Osteoblast (primary cell): ENCODE results near the gene SP7. TPM values are rescaled to one million over a fixed set of nuclear protein-coding genes. Genes with fewer than 3 reads are reported as not detected.
A peak's percentile ranks its signal among the peaks of the same experiment; 100 is the strongest.

Experiments
- DNase-seq: peaks from one replicate; pipeline ENCODE4 v3.0.0; 2011; ENCODE audit warnings: low spot score, mixed read lengths; ENCODE audit not compliant: insufficient read length; ENCODE audit errors: missing footprints
- H2AFZ ChIP-seq: 2 replicates; pipeline ENCODE4 v1.6.0; 2011; ENCODE audit warnings: mild to moderate bottlenecking, low read length
- H3K27ac ChIP-seq: 2 replicates; pipeline ENCODE4 v1.5.1; 2011; ENCODE audit warnings: mild to moderate bottlenecking, low read depth, low read length, moderate library complexity
- H3K27me3 ChIP-seq: 2 replicates; pipeline ENCODE4 v1.6.0; 2012; ENCODE audit warnings: mild to moderate bottlenecking, control low read depth, inconsistent platforms, low read length, moderate library complexity; ENCODE audit not compliant: insufficient read depth
- H3K36me3 ChIP-seq: 2 replicates; pipeline ENCODE4 v1.5.1; 2011; ENCODE audit warnings: mild to moderate bottlenecking, low read length, control low read depth, moderate library complexity; ENCODE audit not compliant: insufficient read depth
- H3K4me1 ChIP-seq: 2 replicates; pipeline ENCODE4 v1.5.1; 2011; ENCODE audit warnings: mild to moderate bottlenecking, low read length, control low read depth, moderate library complexity; ENCODE audit not compliant: insufficient read depth
- H3K4me2 ChIP-seq: 2 replicates; pipeline ENCODE4 v1.6.0; 2011; ENCODE audit warnings: mild to moderate bottlenecking, low read length; ENCODE audit not compliant: insufficient read depth
- H3K4me3 ChIP-seq: fragments of 200-600 bp; sonication (generic); 3 replicates; pipeline ENCODE4 v1.5.1; 2012; ENCODE audit warnings: mild to moderate bottlenecking, low read length, inconsistent platforms; ENCODE audit not compliant: insufficient read depth
- H3K79me2 ChIP-seq: 2 replicates; pipeline ENCODE4 v1.6.0; 2012; ENCODE audit warnings: mild to moderate bottlenecking, low read length, control low read depth, inconsistent platforms; ENCODE audit not compliant: insufficient read depth
- H3K9me3 ChIP-seq: 2 replicates; pipeline ENCODE4 v1.5.1; 2011; ENCODE audit warnings: low read depth, low read length, control low read depth
- H4K20me1 ChIP-seq: 2 replicates; pipeline ENCODE4 v1.6.0; 2012; ENCODE audit warnings: mild to moderate bottlenecking, low read length, control low read depth; ENCODE audit not compliant: insufficient read depth
- total RNA-seq: library from RNA; depleted of rRNA; stranded (reverse); fragments of >200 nt; gene quantifications from 2 replicates; pipeline ENCODE4 v1.2.3, GENCODE V29; 2012
- TF ChIP-seq, protein P1 (sequence below): IDR thresholded peaks from 2 replicates; pipeline ENCODE4 v1.5.1; 2011; ENCODE audit warnings: mild to moderate bottlenecking, low read depth, low read length, moderate library complexity; ENCODE audit errors: extremely low read depth

SP7 gene
- total RNA-seq, 1 donor: not detected

DNA sequence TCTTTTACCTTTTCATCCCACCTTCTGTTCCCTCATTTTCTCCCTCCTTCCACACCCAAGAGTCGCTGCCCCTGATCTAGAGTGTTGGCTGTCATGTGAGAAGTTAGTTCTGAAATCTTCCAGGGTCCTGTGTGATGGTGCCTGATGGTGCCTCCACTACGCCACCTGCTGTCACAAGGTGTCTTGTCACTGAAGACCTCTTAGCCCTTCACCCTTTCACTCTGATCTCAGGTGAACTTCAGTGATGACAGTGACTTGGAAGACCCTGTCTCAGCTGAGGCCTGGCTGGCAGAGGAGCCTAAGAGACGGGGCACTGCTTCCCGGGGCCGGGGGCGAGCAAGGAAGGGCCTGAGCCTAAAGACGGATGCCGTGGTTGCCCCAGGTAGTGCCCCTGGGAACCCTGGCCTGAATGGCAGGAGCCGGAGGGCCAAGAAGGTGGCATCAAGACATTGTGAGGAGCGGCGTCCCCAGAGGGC is 48.4 kb downstream of the SP7 start:
- DNase-seq: peak; percentile 91
- Histone ChIP-seq H3K27ac (no peak overlapping the region), H3K27me3 (no peaks in the 10 kb centered on the region), H3K36me3 (peaks cover 22% of the 10 kb centered on the region), H3K79me2 (peaks cover 5% of the 10 kb centered on the region), H4K20me1 (no peaks in the 10 kb centered on the region), H3K4me1 (peaks cover 19% of the 10 kb centered on the region), H3K4me2 (no peak overlapping the region), H3K9me3 (no peaks in the 10 kb centered on the region), H3K4me3 (no peak overlapping the region), H2AFZ (peak overlapping the region; percentile 36)
- TF ChIP-seq, protein P1, sequence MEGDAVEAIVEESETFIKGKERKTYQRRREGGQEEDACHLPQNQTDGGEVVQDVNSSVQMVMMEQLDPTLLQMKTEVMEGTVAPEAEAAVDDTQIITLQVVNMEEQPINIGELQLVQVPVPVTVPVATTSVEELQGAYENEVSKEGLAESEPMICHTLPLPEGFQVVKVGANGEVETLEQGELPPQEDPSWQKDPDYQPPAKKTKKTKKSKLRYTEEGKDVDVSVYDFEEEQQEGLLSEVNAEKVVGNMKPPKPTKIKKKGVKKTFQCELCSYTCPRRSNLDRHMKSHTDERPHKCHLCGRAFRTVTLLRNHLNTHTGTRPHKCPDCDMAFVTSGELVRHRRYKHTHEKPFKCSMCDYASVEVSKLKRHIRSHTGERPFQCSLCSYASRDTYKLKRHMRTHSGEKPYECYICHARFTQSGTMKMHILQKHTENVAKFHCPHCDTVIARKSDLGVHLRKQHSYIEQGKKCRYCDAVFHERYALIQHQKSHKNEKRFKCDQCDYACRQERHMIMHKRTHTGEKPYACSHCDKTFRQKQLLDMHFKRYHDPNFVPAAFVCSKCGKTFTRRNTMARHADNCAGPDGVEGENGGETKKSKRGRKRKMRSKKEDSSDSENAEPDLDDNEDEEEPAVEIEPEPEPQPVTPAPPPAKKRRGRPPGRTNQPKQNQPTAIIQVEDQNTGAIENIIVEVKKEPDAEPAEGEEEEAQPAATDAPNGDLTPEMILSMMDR: peak; percentile 65

DNA sequence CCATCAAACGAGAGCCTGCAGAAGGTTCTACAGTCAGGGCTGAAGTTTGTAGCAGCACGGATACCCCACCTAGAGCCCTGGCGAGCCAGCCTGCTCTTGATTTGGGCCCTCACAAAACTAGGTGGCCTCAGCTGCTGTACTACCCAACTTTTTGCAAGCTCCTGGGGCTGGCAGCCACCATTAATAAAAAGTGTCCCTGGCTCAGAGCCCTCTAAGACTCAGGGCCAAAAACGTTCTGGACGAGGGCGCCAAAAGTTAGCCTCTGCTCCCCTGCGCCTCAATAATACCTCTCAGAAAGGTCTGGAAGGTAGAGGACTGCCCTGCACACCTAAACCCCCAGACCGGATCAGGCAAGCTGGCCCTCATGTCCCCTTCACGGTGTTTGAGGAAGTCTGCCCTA is 49.7 kb downstream of the SP7 start:
- peaks cover 28% of the 10 kb centered on the region for H3K36me3 ChIP-seq
- TF ChIP-seq, protein P1: no peak
- H3K4me3 ChIP-seq: no peak overlapping the region

DNA sequence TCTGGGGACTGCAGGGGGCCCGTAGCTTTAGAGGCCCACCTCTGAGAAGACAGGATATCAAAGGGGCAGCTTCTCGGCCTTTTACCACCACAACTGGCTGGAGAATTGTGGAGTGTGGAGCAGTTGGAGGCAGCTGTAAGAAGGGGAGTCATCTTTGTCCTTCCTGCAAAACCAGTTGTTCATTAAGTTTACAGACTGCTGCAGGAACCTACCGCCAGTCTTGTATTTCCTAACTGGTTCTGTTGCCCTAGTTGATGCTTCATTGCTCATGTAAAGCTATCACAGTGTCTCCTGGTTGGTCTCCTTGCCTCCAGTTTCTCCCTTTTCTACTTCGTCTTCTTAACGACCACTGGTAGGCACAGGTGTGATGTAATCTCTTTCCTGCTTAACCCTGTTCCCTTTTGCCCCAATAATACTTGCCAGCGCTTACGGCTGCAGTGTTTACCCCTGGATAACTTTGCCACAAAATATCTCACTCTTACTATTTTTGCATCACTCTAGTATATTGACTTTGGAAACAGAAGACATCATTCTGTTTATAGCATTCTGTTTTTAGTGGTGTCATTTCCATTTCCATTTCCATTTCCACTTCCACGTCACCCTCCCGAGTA is 56.2 kb downstream of the SP7 start:
- TF ChIP-seq, protein P1: no peak
- no peak for DNase-seq
- no peak overlapping the region for H2AFZ ChIP-seq

More for the DNA sequence above, 49.7 kb downstream of the SP7 start:
- Histone ChIP-seq H3K79me2 (peaks cover under 1% of the 10 kb centered on the region), H3K4me1 (peaks cover 19% of the 10 kb centered on the region), H3K27ac (no peak overlapping the region), H2AFZ (no peak overlapping the region), H3K4me2 (no peak overlapping the region), H3K27me3 (no peaks in the 10 kb centered on the region), H3K9me3 (no peaks in the 10 kb centered on the region), H4K20me1 (no peaks in the 10 kb centered on the region)
- no peak for DNase-seq

DNA sequence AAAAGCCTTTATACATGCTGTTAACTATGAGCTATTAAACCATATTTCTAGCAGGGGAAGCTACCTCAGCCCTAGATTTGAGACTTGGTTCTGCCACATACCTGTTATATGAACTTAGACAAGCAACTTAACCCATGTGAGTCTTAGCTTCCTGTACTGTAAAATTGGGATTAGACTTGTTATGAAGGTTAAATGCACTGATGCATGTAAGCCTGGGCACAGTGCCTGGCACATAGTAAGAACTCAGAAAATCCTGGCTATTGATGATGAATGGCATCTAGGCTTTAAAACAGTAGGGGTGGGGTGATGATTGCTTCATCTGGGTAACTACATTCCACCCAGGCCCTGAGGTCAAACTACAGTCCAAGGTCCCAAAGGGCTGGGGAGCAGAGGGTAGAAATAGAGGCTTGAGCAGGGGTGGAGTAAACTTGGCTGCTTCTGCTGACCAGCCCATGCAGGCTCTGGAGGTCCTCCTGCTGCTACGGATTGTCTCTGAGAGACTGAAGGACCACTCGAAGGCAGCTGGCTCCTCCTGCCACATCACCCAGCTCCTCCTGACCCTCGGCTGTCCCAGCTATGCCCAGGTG is 56.8 kb downstream of the SP7 start:
- no peak overlapping the region for H2AFZ ChIP-seq
- TF ChIP-seq, protein P1: no peak
- no peak for DNase-seq
- no peaks in the 10 kb centered on the region for H3K4me1 ChIP-seq
- H3K27ac ChIP-seq: no peak overlapping the region
- no peaks in the 10 kb centered on the region for H4K20me1 ChIP-seq
- no peaks in the 10 kb centered on the region for H3K9me3 ChIP-seq
- no peaks in the 10 kb centered on the region for H3K79me2 ChIP-seq
- H3K4me3 ChIP-seq: no peak overlapping the region
- H3K36me3 ChIP-seq: peaks cover 47% of the 10 kb centered on the region
- H3K27me3 ChIP-seq: no peaks in the 10 kb centered on the region
- no peak overlapping the region for H3K4me2 ChIP-seq

More for the DNA sequence above, 56.2 kb downstream of the SP7 start:
- Histone ChIP-seq H3K79me2 (no peaks in the 10 kb centered on the region), H3K9me3 (no peaks in the 10 kb centered on the region), H3K36me3 (peaks cover 50% of the 10 kb centered on the region), H3K4me1 (no peaks in the 10 kb centered on the region), H3K27me3 (no peaks in the 10 kb centered on the region), H4K20me1 (no peaks in the 10 kb centered on the region), H3K4me3 (no peak overlapping the region), H3K4me2 (no peak overlapping the region), H3K27ac (no peak overlapping the region)
